HEK293T (cell line): ENCODE data around the gene TREML4.

Experiments
- CTCF ChIA-PET: fragments of 350-600 bp; formaldehyde crosslinking; extraction: SDS; loops from one replicate; lab custom pipeline; 2021; ENCODE audit warnings: antibody characterized with exemption, inconsistent platforms; lab: Yijun Ruan, JAX
- POLR2A ChIA-PET: fragments of 350-600 bp; formaldehyde crosslinking; extraction: SDS; loops from one replicate; lab custom pipeline; 2020; ENCODE audit warnings: antibody characterized with exemption, inconsistent platforms; lab: Yijun Ruan, JAX
- DNase-seq: peaks from one replicate; pipeline ENCODE4 v3.0.0; 2012; ENCODE audit warnings: mixed read lengths; ENCODE audit errors: extremely low spot score
- ARNT ChIP-seq: fragments of 450-650 bp; IDR thresholded peaks from 2 replicates; pipeline ENCODE4 v1.6.1; 2017; ENCODE audit warnings: mild to moderate bottlenecking
- BHLHE40 ChIP-seq: fragments of 450-650 bp; IDR thresholded peaks from 2 replicates; pipeline ENCODE4 v1.6.1; 2016; ENCODE audit warnings: mild to moderate bottlenecking, moderate library complexity, borderline replicate concordance
- CTBP1 ChIP-seq: fragments of 450-650 bp; IDR thresholded peaks from 2 replicates; pipeline ENCODE4 v1.6.1; 2016; ENCODE audit warnings: borderline replicate concordance
- ELF4 ChIP-seq: fragments of 450-650 bp; IDR thresholded peaks from 2 replicates; pipeline ENCODE4 v1.6.1; 2017; ENCODE audit warnings: antibody characterized with exemption
- FOXA1 ChIP-seq: fragments of 450-650 bp; IDR thresholded peaks from 2 replicates; pipeline ENCODE4 v1.6.1; 2016; ENCODE audit warnings: mild to moderate bottlenecking
- FOXK2 ChIP-seq: fragments of 450-650 bp; IDR thresholded peaks from 2 replicates; pipeline ENCODE4 v1.6.1; 2016; ENCODE audit warnings: mild to moderate bottlenecking
- FOXM1 ChIP-seq: fragments of 450-650 bp; IDR thresholded peaks from 2 replicates; pipeline ENCODE4 v1.6.1; 2017; ENCODE audit warnings: mild to moderate bottlenecking, borderline replicate concordance
- HDGF ChIP-seq: fragments of 450-650 bp; IDR thresholded peaks from 2 replicates; pipeline ENCODE4 v1.6.1; 2017; ENCODE audit warnings: antibody characterized with exemption, borderline replicate concordance
- L3MBTL2 ChIP-seq: fragments of 450-650 bp; conservative IDR thresholded peaks from 2 replicates; pipeline ENCODE4 v1.6.1; 2016; ENCODE audit warnings: mild to moderate bottlenecking
- LEF1 ChIP-seq: fragments of 450-650 bp; IDR thresholded peaks from 2 replicates; pipeline ENCODE4 v1.6.1; 2017; ENCODE audit warnings: mild to moderate bottlenecking, borderline replicate concordance
- NFRKB ChIP-seq: fragments of 450-650 bp; IDR thresholded peaks from 2 replicates; pipeline ENCODE4 v1.6.1; 2016; ENCODE audit warnings: mild to moderate bottlenecking, moderate library complexity
- PKNOX1 ChIP-seq: fragments of 450-650 bp; IDR thresholded peaks from 2 replicates; pipeline ENCODE4 v1.6.1; 2016
- SP1 ChIP-seq: fragments of 450-650 bp; IDR thresholded peaks from 2 replicates; pipeline ENCODE4 v1.6.1; 2017
- SUZ12 ChIP-seq: fragments of 450-650 bp; IDR thresholded peaks from 2 replicates; pipeline ENCODE4 v1.6.1; 2016; ENCODE audit warnings: mild to moderate bottlenecking
- TARDBP ChIP-seq: fragments of 450-650 bp; IDR thresholded peaks from 2 replicates; pipeline ENCODE4 v1.6.1; 2016
- ZNF384 ChIP-seq: fragments of 450-650 bp; IDR thresholded peaks from 2 replicates; pipeline ENCODE4 v1.6.1; 2016

TREML4 gene

GRCh38 chr6:41274256-41274655 lies 46.1 kb downstream of the TREML4 start:
- POLR2A ChIA-PET, result no interaction called here

GRCh38 chr6:41275489-41275888 lies 47.3 kb downstream of the TREML4 start:
- TF ChIP-seq FOXA1 (no peak), SP1 (no peak), LEF1 (no peak)
- DNase-seq, result no peak
- CTCF ChIA-PET, result no interaction called here
- POLR2A ChIA-PET, result no interaction called here

More at GRCh38 chr6:41274256-41274655, 46.1 kb downstream of the TREML4 start:
- CTCF ChIA-PET, result interaction anchor here (1.3 kb wide), 1 partner anchor 33 kb away, joined by 3 read pairs; no protein-coding TSS in a partner anchor
- TF ChIP-seq ELF4, result no peak
- TF ChIP-seq NFRKB, result no peak
- no peak for TF ChIP-seq SUZ12
- TF ChIP-seq FOXK2, result no peak
- no peak for TF ChIP-seq HDGF
- no peak for TF ChIP-seq ZNF384
- no peak for TF ChIP-seq ARNT
- no peak for TF ChIP-seq FOXA1
- no peak for TF ChIP-seq BHLHE40
- no peak for TF ChIP-seq L3MBTL2
- TF ChIP-seq CTBP1, result no peak
- TF ChIP-seq TARDBP, result no peak
- TF ChIP-seq SP1, result no peak
- TF ChIP-seq FOXM1, result no peak
- no peak for TF ChIP-seq LEF1
- TF ChIP-seq PKNOX1, result no peak
- DNase-seq, result no peak

- TF ChIP-seq CTBP1 (no peak), NFRKB (no peak), ELF4 (no peak), SP1 (no peak), LEF1 (no peak), SUZ12 (no peak), FOXM1 (no peak), FOXK2 (no peak)
- DNase-seq, result no peak
- ChIA-PET CTCF (interaction anchor here (0.6 to 2.2 kb wide), 5 partner anchors 42 to 572 kb away, joined by 3 to 5 read pairs (median 4); no protein-coding TSS in a partner anchor), POLR2A (no interaction called here)
Measured at GRCh38 chr6:41277605-41278004, 49.5 kb downstream of the TREML4 start.

GRCh38 chr6:41278699-41279405 lies 50.7 kb downstream of the TREML4 start:
- CTCF ChIA-PET, result interaction anchor here (0.5 to 1.2 kb wide), 6 partner anchors 10 to 324 kb away, joined by 3 to 4 read pairs (median 3); no protein-coding TSS in a partner anchor
- TF ChIP-seq LEF1 (no peak), SP1 (no peak), TARDBP (no peak), FOXA1 (no peak), NFRKB (no peak), CTBP1 (no peak), SUZ12 (no peak), ELF4 (no peak), L3MBTL2 (no peak), FOXM1 (no peak), BHLHE40 (no peak), ARNT (no peak), HDGF (no peak), FOXK2 (no peak), PKNOX1 (no peak), ZNF384 (no peak)
- POLR2A ChIA-PET, result no interaction called here
- DNase-seq, result peak; percentile 77

GRCh38 chr6:41280381-41281057 lies 52.4 kb downstream of the TREML4 start:
- CTCF ChIA-PET, result no interaction called here
- POLR2A ChIA-PET, result no interaction called here
- no peak for DNase-seq
- TF ChIP-seq FOXK2 (no peak), ARNT (no peak), FOXM1 (no peak), ELF4 (no peak), FOXA1 (no peak), ZNF384 (no peak), CTBP1 (no peak), SP1 (no peak)

- ChIA-PET CTCF (no interaction called here), POLR2A (no interaction called here)
- TF ChIP-seq ZNF384, result no peak
- TF ChIP-seq CTBP1, result no peak
- TF ChIP-seq SUZ12, result no peak
- TF ChIP-seq L3MBTL2, result no peak
- no peak for TF ChIP-seq SP1
- no peak for TF ChIP-seq FOXA1
- TF ChIP-seq HDGF, result no peak
- TF ChIP-seq FOXM1, result no peak
- no peak for TF ChIP-seq ELF4
- TF ChIP-seq TARDBP, result no peak
- TF ChIP-seq LEF1, result no peak
- TF ChIP-seq ARNT, result no peak
- no peak for TF ChIP-seq PKNOX1
- no peak for DNase-seq
Measured at GRCh38 chr6:41283600-41283999, 55.5 kb downstream of the TREML4 start.
